NCI-H460 (cell line): ENCODE results near the gene FAM227A. TPM values are rescaled to one million over a fixed set of nuclear protein-coding genes. Genes with fewer than 3 reads are reported as not detected.
"Not testable (repeated sequence)": the region's sequence is repeated elsewhere in the genome, so short reads cannot be mapped to it uniquely, and the experiment has no call there.

Experiments used
- DNase-seq: peaks from one replicate; pipeline ENCODE4 v3.0.0-alpha.2; 2016; ENCODE audit warnings: low read depth; ENCODE audit errors: extremely low read depth
- total RNA-seq: library from RNA; depleted of rRNA; stranded (reverse); fragments of >200 nt; shearing (Covaris generic); gene quantifications from 2 replicates; pipeline ENCODE4 v1.2.3, GENCODE V29; 2014

The FAM227A gene
- total RNA-seq, 1 experiment from 2014 or later, result 0.89 TPM

DNA sequence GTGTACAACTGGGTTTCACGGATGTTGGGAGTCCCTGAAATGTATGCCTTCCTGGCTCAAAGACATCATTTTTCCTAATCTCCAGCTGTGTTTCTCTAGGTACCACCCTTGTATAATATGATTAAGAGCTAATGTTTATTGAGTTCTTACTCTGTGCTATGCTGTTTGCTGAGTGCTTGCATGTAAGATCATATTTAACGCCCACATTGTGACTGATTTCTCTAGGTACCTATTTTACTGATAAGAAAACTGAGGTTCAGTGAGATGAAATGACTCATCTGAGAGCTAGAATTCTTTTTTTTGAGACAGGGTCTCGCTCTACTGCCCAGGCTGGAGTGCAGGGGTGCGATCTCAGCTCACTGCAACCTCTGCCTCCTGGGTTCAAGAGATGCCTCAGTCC lies 42.6 kb downstream of the FAM227A start:
- no peak for DNase-seq

DNA sequence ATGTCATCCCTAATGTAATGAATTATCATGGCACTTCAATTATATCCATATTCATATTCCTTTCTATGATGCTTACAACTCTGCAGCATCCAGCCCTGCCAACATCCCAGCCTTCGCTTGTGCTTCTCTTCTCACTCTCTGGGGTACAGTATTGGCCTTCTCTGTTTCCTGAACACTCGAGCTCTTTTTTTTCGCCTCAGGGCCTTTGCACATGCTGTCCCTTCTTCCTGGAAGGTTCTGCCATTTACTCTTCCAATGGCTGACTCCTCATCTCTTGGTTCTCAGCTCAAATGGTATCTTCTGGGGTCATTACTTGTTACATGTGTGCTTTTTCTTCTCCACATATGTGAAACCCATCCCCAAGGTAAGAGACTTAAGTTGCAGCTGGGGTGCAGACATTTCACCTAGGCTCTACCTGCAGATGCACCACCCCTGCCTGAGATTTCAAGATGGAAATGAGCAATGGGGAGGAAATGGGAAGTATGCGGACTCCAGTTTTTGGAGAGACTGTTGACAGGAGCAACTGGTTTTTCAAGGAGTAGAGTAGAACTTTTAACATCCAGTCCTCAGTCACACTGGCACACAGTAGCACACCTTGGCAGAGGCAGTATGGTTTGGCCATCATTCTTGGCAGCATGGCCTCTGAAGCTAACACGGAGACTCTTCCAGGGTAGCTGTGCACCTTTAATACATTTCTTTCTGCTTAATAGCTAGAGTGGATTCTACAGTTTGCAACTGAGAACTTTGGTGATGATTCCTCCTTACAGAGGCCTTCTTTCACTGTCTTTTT lies 43.8 kb downstream of the FAM227A start:
- no peak for DNase-seq

DNA sequence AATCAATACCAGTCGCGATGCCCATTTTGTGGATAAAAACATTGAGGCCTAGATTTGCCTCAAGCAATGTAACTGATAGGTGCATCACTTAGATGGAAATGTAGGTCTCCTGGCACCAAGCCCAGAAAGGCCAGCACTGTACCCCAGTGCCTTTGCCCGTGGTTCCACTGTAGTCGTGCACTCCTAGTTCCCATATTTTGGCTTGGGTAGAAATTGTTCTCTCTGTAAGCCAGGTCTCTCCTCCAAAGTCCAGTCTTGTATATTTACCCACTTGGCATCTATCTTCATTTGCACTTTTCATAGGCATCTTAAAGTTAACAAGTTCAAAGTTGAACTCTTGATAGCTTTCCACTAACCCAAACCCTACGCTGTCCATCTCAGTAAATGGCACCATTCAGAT lies 44.6 kb downstream of the FAM227A start:
- no peak for DNase-seq

DNA sequence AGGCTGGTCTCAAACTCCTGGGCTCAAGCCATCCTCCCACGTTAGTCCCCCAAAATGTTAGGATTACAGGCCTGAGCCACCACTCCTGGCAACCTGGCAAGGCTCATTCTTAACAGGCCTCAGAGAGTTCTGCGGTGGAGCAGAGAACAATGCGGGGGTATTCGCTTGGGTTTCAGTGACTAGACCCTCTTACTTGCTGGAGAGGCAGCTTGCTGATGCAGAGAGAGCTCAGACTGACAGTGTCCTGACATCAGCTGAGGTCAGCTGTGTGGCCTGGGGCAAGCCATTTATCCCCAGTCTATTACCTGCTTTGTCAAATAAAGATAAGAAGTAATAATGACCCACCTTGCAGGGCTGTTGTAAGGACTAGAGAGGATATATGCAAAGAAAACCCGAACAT lies 46.0 kb downstream of the FAM227A start:
- no peak for DNase-seq

DNA sequence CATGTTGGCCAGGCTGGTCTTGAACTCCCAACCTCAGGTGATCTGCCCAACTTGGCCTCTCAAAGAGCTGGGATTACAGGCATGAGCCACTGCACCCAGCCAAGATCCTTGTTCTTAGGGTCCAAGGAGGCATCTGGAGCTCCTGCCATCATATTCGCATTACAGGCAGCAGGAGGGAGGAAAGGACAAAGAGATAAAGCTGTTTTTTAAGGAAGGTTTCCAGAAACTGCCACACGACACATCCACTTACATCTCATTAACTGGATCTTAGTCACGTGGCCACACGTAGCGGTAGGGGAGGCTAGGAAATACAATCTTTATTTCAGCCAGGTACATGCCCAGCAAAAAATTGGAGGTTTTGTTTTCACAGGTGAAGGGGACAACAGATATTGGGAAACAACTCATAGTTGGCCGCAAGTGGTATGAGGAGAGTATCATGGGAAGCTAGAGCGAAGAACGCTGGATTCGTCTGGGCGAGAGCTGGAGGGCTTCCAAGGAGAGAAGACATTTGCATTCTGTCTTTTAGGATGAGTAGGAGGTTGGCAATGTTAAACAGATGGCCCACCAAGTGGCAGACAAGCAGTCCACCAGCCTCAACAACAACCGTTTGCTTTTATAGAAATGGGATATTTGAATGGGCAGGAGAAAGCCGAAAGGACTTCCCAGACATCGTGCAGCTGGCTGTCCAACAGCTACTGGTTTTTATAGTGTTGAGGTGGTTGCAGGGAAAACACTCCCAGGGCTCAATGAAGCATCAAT lies 47.0 kb downstream of the FAM227A start:
- DNase-seq, result no peak

DNA sequence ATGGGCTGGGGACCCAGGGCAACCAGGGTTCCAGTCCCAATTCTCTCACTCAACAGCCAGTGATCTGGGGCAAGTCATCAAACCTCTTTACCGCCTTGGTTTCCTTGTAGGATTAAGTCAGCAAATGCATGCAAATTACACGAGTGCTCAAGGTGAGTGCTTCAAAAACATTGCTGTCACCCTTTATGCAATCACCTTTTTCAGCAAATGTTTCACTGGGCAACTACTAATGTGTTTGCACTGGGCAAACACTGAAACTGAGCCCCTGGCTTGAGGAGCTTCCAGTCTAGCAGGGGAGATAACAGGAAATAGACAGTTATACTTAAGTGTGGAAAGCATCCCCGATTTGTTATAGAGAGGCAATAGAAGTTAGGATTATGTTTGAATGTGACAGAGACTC lies 48.5 kb downstream of the FAM227A start:
- DNase-seq, result no peak

DNA sequence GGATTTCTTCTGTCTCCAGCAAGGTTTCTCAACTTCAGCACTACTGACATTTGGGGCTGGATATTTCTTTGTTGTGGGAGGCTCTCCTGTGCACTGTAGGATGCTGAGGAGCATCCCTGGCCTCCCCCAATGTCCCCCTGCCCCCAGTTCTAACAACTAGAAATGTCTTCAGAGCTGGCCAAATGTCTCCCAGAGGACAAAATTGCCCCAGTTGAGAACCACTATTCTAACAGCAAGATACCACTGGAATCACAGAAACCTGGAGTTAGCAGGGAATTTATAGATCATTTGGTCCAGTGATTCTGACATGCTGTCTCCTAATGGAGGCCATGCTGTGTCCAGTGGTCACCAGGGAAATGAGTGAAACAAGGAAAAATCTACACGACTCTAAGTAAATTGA lies 54.0 kb downstream of the FAM227A start:
- DNase-seq, result no peak

DNA sequence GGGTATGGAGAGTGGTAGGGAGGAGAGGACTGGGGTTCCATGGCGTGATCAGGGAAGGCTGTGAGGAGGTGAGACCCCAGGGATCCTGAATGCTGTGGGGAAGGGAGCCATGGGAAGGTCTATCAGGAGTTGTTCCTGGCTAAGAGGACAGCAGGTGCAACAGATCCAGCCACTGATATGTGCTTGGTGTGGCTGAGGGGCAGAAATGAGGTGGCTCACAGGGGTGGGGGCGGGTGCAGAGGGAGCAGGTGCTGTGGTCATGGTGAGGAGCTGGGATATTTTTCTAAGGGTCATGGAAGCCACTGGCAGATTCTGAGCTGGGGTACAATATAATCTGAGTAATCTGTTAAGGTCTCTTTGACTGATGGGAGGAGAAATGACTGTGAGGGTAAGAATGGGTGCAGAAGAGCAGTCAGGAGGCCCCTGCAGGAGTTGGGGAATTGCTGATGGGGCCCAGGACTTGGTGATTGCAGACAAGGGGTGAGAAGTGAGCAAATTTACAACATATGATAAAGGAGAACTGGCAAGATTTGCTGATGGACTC lies 54.9 kb downstream of the FAM227A start:
- DNase-seq, result no peak

DNA sequence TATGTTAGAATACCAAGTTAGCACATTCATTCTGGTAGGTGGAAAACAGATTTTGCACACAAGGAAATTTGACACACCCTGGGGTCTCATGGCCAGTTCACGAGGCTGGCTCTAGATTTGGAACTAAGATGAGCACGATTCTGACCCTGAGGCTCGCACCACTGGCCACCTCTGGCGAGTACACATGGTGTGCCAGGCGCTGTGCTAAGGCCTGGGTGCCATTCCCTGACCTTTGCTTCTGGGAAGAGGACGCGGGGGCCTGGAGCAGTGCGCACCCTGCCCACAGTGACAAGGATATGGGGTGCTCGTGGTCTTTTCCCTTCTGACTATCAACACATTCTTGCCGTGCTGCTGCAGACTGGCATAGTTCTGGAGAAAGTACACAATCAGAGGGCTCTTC lies 56.7 kb downstream of the FAM227A start:
- no peak for DNase-seq

DNA sequence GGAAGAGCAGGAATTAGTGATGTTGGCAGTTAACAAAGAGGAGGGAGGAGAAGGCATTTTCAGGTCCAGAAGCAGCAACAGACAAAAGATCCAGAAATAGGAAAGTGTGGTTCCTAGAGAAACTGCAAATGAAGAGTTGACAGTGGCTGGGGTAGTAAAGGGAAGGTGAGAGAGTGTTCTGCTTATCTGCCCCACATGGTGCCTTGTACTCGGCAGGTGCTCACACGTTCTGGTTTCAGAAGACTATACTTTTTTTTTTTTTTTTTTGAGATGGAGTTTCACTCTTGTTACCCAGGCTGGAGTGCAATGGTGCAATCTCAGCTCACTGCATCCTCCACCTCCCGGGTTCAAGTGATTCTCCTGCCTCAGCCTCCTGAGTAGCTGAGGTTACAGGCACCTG lies 73.3 kb downstream of the FAM227A start:
- DNase-seq, result not testable (repeated sequence)

DNA sequence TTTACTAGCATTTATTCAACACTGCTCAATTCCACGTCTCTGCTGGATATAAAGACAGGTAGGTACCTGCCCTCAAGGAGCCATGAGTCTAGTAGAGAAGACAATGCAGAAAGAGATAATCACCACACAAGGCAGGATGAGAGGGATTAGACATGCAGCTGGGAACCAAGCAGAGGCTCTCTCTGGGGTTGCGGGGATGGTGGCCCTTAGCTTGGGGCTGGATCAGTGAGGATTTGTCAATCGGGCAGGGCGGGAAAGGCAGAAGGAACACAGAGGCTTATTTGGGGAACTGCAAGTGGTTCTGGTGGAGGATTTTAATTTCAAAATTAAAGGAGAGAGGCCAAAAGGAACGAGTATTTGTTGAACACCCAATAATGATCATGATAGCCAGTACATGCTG lies 77.7 kb downstream of the FAM227A start:
- DNase-seq, result no peak

DNA sequence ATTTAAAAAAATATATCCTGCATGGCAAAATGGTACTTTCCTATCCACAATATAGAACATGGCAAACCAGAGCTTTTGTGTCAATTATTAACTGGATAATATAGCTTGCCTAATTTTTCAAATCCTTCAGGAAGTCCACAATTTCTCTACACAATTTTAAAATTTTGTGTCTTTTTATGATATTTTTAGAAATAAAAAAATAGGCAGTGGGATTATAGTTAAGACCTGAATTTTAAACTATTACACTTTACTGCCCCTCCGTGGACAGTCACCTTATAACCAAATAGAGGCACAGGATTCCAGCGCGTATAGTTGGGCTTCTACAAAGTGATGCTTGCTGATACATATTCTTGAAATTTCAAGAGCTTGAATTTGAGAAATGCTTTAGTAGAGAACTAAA lies 84.1 kb downstream of the FAM227A start:
- DNase-seq, result peak; percentile 26

DNA sequence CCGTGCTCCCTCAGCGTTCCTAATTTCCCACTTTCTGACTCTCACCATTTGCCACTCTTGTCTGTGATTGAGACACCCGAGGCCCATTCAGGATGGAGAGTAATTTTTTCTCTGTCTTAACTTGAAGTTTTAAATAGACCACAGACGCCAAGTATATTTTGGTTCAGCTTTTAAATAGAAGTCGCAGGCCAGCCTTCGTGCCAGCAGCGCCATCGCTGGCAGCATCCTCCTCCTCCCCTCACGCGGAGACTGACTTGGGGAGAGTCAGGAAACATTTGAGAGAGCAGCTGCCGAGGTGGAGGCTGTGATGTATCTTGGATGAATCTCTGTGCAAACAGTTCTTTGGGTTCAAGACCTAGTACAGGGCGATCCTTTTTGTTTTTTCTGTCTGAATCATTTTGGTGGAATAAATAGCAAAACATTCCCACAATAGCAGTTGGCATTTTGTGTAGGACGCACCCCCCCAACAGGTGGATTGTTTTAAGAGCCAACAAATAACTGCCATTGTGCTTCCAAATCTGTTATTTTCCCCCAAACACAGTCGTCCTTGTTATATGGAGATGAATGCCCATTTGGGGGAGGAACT lies 85.3 kb downstream of the FAM227A start:
- DNase-seq, result no peak

DNA sequence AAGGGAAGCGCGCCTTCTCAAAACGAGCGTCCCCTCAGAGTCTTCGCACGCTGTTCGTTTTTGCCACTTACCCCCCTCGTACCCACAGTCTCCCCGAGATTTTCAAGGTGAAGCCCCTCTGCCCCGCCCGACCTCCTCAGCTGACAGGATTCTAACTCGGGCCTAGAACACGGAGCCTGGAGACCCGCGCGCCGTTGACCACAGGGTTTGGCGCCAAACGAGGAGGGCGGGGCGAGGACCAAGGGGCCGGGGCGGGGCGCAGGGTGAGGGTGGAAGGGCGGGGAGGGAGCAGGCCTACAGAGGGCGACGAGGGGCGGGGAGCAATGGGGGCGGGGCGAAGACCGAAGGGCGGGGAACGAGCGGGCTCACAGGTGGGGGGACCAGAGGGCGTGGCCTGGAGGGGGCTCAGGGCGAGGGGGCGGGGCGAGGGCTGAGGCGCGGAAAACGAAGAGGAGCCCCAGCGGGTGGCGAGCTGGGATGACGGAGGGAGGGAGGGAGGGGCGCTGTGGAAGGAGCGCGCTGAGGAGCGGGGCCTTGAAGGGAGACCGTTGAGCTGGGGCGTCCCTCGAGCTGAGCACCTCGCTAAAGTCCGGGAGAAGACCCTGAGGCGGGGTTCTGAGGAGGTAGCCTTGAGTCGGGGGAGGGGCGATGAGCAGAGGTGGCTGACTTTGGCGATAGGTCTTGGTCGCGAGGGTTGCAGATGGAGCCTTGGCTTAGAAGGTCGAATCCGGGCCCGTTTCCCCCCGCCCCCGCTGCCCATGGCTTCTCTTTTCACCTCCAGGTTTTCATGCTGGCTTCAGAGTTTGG lies 86.0 kb downstream of the FAM227A start, which contains the start of gene DMC1:
DMC1 (minus strand) TSS at position 212 of the 807 bp plus-strand sequence. CDS start 1,927 bp downstream, outside the sequence.
- peak; percentile 67 for DNase-seq

DNA sequence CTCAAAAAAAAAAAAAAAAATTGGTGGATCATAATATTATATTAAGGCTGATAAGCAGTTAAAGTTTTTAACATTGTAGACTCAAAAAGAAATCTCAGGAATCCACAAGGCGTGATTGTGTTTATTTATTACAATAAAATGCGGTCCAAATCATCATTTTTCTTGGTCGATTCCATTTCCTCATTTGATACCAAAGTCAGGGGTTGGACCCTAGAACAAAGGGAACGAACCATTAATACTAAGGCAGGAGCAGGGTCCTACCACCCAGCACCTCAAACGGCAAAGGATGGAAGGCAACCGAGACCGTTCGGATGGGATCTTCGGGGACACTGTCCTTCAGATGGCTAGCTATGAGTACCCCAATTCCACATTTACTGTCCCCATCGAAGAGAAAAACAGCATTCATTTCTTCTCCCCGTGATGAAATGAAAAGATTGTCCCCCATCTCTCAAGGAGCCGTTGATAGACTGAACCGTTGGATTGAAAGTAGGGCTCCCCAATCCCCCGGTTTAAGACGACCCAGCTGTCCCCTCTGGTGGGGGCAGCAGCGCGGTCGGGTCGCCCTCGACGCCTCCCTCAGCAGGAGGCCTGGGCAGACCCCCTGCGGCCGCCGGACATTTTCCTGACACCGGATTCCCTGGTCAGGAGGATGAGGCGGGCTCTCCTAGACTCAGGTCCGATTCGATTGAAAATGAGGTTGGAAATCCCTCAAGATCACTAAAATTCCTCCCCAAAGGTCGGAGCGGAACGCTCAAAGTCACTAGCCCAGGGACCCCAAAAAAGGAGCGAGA lies 86.8 kb downstream of the FAM227A start:
- no peak for DNase-seq

DNA sequence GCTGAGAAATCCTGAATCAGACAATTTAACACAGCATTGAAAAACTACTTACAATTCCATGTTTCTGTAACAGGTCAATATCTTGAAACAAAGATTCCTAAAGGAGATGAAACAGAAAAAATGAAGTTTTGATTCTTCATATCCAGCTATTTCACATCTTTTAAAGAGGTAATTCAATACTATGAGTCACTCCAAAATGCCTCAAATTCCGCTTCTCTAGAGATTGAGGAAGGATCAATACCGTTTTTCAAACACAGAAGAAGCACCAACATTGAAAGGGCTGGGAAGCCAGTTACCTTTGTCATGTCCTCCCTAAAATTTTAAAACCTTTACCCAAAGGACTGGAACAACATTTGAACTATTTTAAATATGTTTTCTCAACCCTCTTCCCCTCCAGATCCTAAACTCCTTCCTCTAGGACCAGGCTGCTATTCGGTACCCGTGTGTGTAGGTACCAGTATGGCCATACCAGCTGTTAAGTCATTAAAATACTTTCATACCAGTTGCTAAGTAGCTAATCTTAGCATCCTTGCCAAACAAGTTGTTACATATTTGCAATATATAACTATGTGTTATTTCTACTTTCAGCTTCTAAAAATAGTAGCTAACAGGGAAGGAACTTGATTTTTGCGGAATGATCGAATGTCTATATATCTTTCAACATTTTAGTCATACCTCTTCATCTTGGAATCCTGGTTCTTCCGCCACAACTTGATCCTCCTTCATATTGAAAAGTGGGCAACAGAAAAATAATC lies 88.5 kb downstream of the FAM227A start:
- DNase-seq, result no peak

DNA sequence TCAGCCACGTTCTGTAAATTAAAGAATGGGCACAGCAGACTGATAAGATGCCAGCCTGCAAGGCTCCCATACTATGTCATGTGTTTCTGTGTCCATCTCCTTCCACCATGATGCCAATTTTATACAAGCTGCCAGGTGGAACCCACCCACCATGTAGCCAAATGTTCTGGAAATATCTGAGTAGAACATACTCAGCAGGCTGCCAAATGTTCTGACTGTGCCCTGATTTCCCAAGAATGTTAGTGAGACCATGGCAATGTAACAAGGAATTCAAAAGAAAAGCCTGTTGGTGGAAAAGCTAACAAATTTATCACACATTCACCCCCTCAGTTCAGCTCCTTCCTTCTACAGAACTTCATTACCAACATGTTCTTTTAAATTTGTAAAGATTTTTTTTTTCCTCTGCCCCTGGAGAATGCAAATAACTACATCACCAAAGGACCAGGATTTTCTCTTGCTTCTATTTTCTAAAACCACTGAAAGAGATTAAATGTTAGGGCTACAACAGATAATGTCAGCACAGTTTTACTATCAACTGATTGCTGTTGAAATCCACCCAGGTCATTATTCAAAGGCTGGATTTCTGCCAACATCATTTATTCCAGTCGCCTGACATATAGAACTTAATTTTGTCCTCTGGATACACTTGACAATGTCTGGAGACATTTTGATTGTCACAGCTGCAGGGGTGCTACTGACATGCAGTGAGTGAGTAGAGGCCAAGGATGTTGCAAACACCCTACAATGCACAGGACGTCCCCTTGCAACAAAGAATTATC lies 89.3 kb downstream of the FAM227A start:
- no peak for DNase-seq

DNA sequence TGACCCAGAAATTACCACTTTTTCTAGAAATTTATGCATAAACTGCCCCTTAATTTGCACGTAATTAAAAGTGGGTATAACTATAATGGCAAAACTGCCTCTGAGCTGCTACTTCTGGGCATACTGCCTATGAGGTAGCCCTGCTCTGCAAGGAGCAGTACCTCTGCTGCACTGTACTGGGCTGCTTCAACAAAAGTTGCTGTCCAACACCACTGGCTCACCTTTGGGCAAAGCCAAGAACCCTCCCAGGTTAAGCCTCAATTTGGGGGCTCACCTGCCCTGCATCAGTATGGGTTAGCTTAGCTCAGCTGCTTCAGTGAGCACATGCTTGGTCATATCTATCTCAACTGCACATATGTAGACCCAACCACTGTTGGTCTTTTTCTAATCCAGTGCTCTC lies 90.8 kb downstream of the FAM227A start:
- DNase-seq, result no peak
